ENCODE results near the gene KPNA1.
"Not testable (repeated sequence)": the region's sequence is repeated elsewhere in the genome, so short reads cannot be mapped to it uniquely, and the experiment has no call there.

DNA sequence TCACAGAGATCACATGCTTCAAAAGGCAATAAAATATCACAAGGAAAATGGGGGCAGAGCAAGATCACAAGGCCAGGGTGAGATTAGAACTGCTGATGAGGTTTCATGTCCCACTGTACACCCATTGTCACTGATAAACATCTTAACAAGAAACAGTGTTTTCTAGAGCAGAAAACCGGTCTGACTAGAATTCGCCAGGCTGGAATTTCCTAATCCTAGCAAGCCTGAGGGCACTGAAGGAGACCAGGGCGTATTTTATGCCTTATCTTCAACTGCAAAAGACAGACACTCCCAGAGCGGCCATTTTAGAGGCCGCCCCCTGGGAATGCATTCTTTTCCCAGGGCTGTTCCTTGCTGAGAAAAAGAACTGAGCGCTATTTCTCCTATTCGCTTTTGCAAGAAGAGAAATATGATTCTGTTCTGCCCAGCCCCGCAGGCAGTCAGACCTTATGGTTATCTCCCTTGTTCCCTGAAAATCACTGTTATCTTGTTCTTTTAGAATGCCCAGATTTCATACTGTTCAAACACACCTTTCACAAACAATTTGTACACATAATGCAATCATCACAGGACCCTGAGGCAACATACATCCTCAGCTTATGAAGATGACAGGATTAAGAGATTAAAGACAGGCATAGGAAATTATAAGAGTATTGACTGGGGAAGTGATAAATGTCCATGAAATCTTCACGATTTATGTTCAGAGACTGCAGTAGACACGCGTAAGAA, 70.8 kb downstream of the KPNA1 start:
- not testable (repeated sequence) for TF ChIP-seq CTCF (IDR thresholded peaks at IDR 0.05; ENCODE audit: low read depth, low read length); POLR2A (IDR thresholded peaks at IDR 0.05; ENCODE audit: extremely low read depth, insufficient read length)
- TF ChIP-seq, protein P1, sequence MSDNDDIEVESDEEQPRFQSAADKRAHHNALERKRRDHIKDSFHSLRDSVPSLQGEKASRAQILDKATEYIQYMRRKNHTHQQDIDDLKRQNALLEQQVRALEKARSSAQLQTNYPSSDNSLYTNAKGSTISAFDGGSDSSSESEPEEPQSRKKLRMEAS (IDR thresholded peaks at IDR 0.05; ENCODE audit: low read depth, low read length) = not testable (repeated sequence)
